NK-92 treated with Interleukin-12 subunit alpha and Interleukin-12 subunit beta, amount 100 ng/mL, for 24 hours (cell line): ENCODE data around the gene TMEM242.

Experiments
- DNase-seq: peaks from one replicate; lab custom pipeline; 2025; lab: John Stamatoyannopoulos, UW

The TMEM242 gene

GRCh38 chr6:157248264-157248663 is 75.1 kb downstream of the TMEM242 start:
- DNase-seq, result no peak

DNA sequence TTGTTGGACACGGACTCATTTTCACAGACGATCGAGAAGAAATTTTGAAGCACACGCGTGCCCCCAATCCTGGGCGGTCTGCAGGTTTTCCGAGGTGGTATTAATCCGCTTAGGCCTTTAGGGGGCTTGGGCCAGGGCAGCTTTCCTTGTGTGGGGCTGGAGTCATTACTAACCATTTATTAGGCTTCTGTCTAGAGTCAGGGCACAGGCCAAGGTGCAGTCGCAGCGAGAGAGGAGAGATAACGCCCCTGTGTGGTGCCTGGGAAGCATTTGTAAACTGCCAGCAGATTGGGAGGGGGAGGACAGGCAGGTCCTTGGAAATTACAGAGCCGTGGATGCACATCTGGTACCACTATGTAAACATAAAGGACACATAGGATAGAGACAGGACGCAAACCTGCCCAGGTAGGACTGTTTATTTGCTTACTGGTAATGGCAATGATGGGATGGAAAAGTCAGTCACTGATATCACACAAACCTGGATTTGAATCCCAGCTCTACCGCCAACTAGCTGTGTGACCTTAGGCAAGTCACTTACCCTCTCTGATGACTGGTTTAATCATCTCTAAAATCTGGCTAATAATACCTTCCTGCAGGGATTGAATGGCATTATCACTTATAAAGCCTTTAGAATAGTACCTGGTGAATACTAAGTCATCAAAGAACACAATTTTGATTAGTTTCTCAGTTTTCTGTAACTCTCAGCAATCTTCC is 76.4 kb downstream of the TMEM242 start:
- no peak for DNase-seq

- DNase-seq, result no peak
Observed at GRCh38 chr6:157246048-157246630, 77.2 kb downstream of the TMEM242 start.

GRCh38 chr6:157245436-157245835 is 77.9 kb downstream of the TMEM242 start:
- no peak for DNase-seq

DNA sequence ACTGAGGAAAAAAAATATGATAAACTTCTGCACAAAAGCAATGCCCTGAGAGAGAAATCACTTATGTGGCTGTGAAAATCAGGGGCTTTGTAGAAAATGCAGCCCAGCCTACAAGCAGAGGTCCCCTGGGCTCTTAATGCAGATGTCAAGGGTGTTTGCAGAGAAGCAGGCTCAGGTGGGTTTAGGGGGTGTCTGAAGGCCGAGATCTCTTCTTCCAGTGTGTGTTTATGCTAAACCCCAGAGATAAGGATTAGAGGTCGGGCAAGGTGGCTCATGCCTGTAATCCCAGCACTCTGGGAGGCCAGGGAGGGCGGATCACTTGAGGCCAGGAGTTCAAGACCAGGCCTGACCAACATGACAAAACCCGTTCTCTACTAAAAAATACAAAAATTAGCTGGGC is 78.5 kb downstream of the TMEM242 start:
- no peak for DNase-seq

- DNase-seq, result no peak
Observed at GRCh38 chr6:157244175-157244574, 79.1 kb downstream of the TMEM242 start.

DNA sequence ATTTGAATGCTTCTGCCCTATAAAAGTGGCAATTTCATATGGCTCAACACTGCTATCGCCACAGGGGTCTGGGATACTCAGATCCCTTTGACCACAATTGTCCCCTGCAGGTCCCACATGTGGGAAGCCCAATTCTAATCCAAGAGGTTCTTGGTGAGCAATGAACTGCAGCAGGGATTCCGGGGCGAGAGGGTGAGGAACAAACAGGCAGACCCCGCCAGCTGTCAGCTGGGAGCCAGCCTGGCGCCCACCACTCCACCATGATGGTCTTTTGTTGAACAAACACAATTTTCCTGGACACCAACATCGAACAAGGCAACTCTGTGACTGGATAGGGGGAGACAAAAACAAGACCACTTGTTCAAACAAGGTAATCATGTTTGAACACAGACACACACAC is 80.5 kb downstream of the TMEM242 start:
- DNase-seq, result no peak

DNA sequence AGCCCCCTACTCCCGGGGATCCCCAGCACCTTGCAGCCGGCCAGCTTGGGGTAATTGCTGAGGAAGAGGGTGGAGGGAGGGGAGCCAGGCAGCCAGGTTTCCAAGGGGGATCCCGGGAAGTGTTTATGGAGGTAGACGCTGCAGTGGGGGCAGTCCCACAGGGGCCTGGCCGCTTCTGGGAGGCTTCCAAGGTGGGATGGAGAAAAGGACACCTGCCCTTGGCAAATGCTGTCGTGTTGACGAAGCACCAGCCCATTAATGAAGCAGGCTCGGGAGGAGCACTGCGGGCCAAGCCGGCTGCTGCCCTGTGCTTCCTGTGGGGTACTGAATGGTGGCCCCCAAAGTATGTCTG is 82.4 kb downstream of the TMEM242 start:
- DNase-seq, result no peak

DNA sequence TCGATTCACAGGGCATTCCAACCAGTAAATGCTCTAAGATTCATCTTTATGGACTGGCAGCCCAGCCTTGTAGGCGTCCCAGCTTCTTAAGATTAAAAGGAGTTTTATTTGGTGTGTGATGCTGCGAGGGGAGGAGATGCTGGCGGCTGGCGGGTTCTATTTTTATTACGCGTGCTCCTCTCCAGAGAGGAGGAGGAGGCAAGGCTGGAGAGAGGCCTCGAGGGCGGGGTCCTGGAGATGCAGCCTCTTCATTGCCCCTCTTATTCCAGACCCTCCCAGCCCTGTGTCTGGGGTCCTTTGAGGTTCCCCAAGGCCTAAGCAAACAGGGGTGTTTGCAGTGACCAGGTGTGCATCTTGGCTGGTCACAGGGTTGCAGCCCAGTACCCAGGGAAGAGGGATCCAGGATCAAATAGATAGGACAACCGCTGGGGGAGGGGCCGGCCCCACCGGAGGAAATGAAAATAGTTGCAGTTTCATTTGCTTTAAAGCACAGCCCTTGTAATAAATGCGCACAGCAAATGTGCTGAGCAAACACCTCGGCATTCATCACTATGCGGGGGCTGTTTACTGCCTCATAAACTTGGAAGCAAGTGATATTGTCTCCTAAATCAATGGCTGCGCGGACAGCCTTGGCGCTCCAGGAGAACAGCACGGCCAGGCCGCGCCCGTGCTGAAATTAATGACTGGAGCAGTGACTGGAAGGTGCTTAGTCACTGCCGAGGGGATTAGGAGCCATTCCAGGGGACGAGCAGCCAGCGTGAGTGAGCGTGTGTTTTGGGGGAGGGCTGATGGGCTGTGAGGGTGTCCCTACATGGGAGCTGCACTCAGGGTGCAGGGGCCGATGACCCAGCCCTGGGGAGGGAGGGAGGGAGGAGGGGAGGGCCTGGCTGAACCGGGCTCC is 83.0 kb downstream of the TMEM242 start:
- no peak for DNase-seq

- DNase-seq, result no peak
Observed at GRCh38 chr6:157239671-157240058, 83.7 kb downstream of the TMEM242 start.
